ENCODE data around the gene GDPD5.
A peak's percentile ranks its signal among the peaks of the same experiment; 100 is the strongest.

GDPD5 gene

DNA sequence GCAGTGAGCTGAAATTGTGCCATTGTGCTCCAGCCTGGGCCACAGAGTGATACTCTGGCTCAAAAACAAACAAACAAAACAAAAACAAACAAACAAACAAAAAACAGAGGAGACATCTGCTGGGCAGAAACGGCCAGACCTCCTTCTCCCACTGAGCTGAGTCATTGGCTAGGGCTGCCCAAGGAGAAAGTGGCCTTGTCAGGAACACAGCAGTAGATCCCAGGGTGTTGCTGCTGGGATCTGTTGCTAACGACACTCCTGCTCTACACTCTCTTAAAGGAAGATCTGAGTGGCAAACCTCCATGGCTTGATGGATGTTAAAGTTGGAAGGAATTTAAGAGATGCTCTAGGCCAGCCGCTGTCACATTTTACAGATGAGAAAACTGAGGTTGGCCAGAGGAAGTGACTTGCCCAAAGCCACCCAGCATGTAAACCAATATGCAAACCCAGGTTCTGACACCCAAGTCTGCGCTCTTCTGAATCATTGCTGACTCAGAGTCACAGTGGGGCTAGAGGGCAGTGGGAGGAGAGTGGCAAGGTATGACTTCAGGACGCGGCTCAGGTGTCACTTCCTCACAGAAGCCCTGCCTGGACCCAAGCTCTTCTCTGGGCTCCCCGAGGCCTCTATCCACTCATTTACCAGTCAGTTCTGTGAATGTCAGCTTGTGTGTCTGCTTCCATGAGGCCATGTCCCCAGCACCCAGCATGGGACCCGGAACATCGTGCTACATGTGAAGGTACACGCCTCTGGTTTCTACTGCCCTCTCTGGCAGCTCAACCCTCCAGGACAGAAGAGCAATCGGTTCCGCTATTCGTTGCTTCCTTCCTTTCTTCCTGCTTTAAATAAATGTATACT lies 11.3 kb upstream of the GDPD5 start:
- no peak for DNase-seq

DNA sequence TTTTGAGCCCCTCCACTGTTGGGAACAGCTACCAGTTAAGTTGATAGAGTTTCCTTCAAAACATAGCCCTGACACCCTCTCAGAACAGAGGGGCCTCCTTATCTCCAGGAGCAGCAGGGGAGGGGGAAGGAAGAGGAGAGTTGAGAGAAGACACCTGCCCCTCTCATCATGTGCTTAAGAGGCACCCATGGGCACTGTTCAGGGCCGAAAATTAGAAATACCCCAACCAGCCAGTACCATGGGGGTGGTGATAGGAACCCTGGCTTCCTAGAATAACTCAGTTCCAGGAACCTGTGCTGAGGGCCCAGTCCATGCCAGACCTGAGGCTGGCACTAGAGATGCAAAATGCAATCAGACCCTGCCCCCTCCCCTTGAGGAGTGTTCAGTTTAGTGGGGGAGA lies 9.3 kb upstream of the GDPD5 start:
- DNase-seq, result no peak

DNA sequence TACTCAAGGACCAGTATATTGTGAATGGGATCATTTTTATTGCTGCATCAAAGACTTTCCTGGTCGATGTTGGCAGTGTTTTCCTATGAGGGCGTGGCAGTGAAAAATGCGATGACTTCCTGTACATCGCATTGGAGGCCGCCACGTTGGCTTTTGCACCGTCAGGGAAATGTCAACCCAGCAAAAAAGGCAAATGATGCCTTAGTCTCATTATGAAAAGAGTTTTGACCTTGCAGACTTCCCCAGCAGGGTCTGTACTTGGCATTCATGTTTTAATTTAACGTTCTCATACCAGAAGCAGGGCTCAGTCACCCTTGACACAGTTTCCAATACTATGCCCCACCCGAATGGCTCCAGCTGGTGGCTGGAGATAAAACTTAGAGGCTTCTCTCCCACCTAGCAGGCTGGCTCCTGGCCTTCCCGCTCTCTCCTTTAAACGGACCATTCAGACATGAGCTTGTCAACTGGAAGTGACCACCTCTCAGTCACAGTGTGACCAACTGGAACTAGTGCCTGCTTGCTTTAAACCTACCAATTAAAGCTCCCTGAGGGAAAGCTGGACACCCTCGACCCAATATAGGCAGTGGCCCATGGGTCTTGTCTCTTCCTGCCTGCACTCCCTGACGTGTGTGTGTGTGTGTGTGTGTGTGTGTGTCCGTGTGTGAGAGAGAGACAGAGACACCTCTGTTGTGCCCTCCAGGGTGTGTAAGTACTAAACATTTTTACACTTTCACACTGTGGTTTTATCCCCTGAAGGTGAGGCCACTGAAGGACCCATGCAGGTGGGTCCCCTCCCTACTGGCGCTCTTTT lies 8.7 kb upstream of the GDPD5 start:
- DNase-seq, result no peak

DNA sequence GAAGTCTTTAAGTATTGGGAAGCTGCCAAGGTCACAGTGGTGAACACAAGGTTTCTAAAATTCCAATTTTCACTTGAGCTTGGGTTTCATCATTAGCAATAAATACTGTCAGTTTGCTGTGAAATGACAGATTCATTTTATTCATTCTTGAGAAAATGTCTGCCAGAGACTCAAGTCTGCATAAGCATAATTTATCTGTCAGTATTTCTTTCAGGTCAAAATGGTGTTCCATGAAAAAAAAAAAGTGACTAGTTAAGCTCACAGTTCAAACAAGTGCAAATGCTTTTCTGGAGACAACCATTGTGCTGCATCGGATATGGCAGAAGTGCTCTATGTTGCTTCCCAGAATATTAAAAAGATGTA lies 8.1 kb upstream of the GDPD5 start:
- DNase-seq, result no peak

DNA sequence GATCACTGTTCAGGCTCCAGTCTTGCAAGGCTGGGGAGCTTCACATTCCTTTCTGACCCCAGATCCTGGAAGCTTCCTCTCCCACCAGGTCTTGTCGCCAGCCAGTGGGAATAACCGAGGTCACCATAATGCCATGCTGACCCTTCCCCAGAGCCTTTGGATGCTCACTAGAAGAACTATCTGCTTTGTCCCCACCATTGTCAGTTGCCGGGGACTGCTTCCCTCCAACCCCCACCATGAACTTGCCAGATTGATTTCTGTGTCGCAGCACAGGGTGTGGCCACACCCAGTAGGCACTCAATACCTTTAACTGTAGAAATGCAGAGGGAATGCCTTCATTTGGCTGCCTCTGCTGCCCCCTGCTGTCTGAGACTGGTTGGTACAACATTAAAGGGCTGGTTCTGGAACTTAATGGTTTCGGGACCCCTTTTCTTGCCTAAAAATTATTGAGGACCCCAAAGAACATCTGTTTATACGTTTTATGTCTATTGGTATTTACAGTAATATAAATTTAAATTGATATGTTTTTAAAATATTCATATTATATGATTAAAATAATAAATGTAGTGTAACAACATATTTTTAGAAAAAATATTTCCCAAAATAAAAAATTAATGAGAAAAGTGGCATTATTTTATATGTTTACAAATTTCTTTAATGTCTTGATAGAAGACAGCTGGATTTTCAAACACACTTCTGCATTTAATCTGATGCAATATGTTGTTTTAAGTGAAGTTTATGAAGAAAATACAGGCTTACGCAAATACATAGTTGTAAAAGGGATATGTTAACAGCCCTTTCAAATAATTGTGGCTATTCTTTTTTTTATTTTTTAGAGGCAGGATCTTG lies 6.7 kb upstream of the GDPD5 start:
- peak in 41 of 51 donors; percentile 7 to 79 (median 34) for DNase-seq

DNA sequence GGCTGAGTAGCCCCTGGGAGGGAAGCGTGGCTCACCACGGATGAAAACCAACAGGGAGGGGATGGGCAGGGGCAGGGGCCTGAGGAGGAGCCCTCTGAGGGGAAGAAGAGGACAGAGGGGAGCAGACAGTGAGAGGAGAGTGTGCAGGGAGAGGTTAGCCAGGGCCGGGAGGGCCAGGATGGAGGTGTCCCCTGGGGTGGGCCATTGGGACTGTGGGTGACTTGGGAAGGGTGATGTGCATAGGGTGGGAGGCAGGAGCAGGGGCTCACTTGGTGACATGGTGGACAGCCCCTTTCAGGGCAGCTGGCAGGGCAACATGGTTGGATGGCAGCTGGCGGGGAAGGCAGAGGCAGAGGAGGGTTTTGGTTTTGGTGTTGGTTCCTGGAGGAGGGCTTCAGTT lies 5.6 kb upstream of the GDPD5 start:
- no peak for DNase-seq

DNA sequence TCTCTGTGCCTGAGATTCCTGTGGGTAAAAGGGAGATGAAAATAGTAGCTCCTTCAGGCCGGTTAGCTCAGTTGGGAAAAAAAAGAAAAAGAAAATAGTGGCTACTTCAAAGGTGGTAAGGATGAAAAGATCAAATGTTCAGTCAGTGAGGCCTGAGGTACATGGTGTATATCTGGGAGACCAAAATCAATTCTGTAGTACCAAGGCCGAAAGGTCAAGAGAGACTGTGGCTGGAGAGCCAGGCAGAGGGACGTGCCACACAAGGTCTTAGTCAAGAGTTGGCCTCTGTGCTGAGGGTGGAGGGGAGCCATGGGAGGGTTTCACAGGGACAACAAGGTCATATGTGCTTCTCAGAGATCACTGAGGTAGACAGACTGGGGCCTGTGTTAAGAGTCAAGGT lies 4.8 kb upstream of the GDPD5 start:
- no peak for DNase-seq

DNA sequence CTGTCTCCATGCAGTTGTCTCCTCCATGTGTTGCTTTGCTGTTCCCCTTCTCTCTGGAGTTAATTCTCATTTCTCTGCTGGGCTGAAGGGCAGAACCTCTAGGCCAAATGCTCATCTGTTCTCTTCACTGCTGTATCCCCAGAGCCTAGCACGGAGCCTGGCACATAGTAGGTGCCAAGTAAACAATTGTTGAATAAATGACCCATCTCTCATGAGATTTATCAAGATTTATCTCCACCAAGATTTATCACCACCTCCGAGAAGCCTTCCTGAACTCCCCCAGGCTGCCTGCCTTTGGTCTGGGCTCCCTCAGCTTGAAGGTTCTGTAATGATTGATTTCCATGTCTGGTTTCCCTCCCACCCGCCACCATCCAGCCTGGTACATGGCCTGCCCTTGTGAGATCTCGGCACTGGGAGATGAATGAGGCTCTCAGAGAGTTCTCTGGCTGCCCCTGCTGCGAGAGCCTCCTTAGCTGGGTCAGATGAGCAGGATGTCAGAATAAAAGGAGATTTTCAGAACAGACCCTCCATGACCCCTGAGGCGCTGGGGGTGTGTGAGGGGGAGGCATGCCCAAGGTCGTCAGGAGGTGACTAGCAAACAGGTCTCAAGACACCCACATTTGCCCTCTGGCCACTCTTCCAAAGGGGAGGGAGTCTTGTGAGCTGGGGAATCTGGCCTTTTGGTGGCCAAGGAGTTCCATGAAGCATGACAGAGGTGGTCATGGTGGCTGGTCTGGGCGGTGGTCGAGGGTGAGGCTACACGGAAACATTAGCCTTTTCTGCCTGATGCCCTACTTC lies 2.4 kb upstream of the GDPD5 start:
- DNase-seq, result no peak

DNA sequence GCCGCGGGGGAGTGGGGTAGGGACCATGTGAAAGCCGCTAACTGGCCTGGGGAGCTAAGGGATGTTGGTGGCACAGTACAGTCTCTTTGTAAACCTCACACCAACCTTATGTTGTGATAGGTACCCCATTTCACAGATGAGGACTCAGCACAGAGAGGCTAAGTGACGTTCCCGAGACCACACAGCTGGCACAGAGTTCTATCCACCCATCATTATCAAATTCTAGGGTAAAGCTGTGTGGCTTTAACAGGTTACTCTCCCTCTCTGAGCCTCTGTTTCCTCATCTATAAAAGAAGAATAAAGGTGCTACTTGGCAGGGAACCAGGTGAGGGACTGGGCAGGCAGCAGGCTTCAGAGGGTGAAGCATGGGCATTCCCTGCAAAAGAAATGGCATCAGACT lies 1.4 kb upstream of the GDPD5 start:
- no peak for DNase-seq

DNA sequence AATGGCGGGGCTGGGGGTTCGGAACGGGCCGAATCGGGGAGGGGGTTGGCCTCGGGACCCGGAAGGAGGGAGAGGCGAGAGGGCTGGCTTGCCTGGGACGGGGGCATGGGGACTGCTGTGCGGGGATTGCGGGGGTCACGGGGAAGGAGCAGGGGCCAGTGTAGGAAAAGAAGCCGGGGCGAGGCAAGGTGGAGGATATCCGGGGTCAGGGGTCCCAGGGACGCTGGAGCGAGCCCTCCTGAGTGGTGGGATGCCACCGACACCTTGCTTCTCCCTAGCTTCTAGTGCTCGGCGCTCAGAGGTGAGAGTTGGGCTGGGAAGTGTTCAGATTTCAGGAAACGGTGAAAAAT lies 426 bp upstream of the GDPD5 start:
- DNase-seq, result no peak

DNA sequence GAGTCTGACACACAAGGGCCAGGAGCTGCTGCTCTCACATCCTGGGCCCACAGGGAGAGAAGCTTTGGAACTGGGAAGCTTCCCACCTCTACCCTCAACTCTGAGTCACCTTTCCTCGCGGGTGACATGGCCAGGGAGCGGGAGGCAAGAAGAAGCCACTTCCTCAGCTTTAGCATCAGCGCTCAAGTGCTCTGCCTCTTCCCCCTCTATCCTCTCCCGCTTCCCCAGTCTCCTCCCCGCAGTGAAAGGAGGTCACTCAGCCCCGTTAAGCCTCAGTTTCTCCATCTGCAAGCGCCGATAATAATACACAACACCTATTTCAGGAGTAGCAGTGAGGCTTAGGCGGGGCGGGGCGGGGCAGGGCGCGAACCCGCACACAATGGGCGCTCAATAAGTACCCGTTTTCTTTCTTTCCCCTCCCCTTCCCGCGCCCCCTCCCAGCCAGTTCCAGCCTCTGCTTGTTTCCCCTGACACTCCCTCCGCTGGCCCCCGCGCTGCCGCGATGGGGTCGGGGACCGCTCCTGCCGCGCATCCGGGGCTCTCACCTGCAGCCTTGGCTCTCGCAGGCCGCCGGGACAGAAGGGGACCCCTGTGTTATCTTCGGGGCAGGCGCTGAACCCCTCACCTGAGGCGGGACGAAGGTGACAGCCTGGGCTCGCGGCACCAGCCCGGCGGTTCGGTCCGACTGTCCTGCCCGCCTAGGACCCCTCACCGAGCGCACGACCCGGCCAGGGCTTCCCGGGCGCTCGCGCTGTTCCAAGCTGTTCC lies 892 bp downstream of the GDPD5 start:
- no peak for DNase-seq

DNA sequence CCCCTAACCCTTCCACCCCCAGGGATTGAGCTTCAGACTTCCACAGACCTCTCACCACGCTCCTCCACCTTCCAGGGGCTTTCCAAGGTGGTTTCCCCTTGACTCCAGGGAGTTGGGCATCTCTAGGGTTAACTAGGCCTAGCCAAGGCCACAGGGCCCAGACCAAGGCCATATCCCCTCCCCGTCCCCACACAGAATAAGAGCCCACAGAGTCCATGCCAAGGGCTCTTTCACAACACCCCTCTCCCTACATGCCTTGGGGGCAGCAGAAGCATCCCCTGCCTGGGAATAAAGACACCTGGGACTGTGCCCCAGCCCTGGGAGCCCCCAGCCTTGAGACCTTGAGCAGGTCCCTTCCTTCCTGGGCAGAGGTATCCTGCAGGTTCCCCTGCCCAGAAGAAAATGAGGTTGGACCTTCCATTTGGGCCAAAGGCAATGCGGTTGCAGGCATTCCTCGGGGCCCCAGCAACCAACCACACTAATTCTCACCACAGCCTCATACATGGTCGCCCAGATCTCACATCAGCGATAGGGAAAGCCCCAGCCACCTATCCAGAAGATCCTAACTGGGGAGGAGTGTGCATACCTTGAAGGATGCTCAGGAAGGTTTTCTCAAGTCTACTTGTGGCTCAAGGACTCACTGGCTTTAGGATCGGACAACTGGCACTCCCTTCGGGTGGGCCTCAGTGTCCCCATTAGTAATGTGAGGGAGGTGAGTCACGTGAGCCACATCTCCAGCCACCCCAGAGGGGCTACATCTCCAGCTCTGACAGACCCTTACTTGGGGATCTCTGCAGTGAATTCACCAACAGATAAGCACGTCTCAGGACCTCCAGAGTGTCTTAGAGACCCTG lies 1.7 kb downstream of the GDPD5 start:
- DNase-seq, result no peak

DNA sequence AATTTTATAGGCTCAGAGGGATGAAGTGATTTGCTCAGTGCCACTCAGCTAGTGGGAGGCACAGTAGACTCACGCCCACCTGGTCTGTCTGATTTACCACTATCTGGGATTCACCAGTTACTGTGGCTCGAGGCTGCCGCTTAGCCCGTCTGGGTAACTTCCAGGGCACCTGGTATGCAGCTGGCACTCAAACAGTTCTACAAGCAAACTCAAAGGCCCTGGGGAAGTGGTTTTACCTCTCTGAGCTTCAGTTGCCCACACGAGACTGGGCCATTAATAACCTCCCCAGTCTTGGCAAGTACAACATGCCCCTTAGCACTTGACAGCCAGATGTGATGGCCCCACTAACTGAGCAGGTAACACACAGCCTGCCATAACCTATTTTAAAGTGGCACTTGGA lies 2.6 kb downstream of the GDPD5 start:
- no peak for DNase-seq

DNA sequence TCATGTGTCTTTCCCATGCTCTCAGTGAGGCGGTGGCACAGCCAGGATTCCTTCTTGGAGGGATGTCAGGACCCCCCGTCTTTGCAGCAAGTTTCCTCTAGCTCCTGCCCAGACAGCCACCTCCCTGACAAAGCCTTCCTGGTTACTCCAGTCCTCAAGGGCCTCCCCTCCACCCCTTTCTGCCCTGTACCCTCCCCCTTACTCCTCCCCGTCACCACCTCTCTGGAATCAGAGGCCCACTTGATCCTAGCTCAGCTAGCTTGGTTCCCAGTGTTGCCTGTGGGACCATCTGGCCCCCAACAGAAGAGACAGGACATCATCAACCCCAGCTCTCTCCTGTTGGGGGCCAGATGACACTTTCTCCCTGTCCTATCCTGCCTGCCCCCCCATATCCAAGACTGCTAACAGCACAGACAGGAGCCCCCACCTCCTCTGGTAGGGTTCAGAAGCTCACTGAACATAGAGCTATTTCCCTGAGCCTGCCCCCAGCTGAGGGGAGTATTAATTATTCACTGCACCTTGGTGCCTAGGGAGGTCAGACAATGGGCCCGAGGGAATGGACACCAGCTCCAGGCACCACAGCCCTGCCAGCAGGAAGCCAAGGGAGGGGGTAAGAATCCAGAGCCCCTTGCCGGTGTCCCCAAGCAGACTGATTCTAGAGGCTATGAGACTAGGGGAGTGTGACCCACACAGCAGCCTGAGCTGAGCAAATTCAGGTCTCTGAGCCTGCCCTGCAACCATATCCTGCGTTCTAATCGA lies 3.3 kb downstream of the GDPD5 start:
- no peak for DNase-seq

DNA sequence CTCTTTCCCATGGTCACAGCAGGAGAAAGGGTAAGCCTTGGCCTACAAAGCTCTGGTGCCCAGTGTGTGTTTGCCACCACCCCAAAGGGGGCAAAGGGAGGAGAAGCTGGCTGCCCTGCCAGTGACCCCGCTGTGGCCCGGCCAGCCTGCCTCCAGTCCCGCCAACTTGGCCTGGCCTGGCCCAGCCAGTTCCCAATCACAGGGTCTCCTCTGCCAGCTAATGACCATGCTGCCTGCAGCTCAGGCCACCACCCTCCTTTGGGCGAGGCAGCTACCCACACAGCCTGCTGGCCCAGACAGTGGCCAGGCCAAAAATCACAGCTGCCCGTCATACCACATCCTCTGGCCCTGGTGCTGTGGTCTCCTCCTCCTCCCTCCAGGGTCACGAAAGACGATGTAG lies 5.1 kb downstream of the GDPD5 start:
- DNase-seq, result peak in 3 of 51 donors; percentile 1 to 44 (median 37)

DNA sequence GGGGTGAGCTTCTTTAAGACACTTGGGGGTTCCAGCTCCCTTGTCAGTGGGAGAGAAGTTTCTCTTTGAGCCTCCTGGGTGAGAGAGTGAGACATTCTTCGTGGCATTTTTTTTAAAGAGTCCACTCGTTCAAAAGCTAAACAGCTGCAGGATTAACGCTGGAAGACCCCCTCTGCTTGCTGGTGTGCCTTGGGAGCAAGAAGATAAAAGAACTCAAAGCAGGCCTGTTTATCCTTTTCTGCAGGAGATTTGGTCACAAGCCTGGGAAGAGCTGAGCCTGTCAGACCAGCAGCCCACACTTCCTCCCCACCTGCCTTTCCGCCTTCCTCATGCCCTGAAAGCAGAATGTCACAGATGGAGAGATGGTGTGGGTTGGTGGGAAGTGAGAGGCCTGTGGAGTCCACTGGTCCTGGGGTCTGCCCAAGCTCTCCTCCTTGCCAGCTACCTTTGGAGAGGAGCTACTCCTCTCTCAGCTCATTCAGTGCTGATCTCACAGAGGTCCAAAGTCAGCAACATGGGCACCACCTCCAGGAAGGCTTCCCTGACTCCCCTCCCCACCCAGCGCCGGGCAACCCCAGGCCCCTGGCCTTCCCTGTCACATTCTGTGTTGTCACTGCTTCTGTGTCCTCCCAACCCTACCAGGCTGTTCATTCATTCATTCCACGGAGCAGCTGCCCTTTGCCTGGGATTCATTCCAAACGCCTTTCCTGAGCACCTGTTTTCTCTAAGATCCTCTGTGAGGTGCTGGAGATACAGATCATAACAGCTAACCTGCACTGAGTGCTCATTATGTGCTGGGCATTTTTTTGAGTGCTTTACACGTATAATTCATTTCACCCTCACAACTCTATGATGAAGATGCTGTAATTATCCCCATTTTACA lies 6.7 kb downstream of the GDPD5 start:
- no peak for DNase-seq

DNA sequence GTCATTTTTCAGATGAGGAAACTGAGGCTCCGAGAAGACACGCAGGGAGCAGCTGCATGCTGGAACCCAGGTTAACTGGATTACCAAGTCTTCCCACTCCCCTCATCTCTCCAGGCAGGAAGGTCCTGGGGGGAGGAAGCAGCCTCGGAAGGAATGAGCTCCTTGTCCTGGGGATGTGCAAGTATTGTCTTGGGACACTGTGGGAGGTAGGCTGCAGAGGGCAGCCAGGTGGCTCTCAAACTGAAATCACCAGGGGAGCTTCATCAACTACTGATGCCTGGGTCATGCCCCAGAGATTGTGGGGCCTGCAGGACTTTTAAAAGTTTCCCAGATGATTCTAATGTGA lies 7.6 kb downstream of the GDPD5 start:
- DNase-seq, result no peak

DNA sequence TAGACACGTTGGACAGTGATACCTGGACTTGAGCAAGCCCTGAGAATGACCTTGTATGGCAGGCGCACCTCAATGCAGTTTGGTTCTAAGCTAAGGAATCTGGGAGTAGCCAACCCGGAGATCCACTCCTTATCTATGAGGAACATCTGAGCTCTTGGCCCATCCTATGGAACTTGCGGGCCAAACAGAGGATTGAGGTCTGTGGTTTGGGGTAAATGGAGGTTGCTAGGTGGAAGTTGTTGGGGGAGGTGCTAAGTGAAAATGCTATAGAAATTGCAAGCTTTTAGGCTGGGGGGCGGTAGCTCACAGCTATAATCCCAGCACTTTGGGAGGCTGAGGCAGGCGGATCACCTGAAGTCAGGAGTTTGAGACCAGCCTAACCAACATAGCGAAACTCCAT lies 8.9 kb downstream of the GDPD5 start:
- DNase-seq, result no peak
